WTC11 (cell line): ENCODE measurements around the gene REG4. TPM values are rescaled to one million over a fixed set of nuclear protein-coding genes. Genes with fewer than 3 reads are reported as not detected.

Experiments used
- ATAC-seq: fragments of 200-7000 bp; cut with Tn5 transposase; 2 replicates; pipeline ENCODE4 v1.10.0; 2021; ENCODE audit warnings: mild to moderate bottlenecking, moderate library complexity
- CTCF ChIA-PET: fragments of 300-600 bp; sonication (Branson Sonifier 250); formaldehyde crosslinking; loops from one replicate; lab custom pipeline; 2021; ENCODE audit warnings: antibody characterized with exemption; lab: Charles Lee
- POLR2A ChIA-PET: fragments of 350-600 bp; sonication (Branson Sonifier 250); formaldehyde crosslinking; loops from one replicate; lab custom pipeline; 2021; ENCODE audit warnings: antibody characterized with exemption; lab: Charles Lee
- DNase-seq: peaks from one replicate; pipeline ENCODE4 v3.0.0; 2021; ENCODE audit warnings: low spot score
- H3K27ac Mint-ChIP-seq: 2 replicates; pipeline ENCODE4 v1.8.0; 2021; ENCODE audit warnings: mixed read lengths
- H3K27me3 Mint-ChIP-seq: 2 replicates; pipeline ENCODE4 v1.8.0; 2021; ENCODE audit warnings: low read depth, mild to moderate bottlenecking, moderate library complexity, mixed read lengths
- H3K36me3 Mint-ChIP-seq: 2 replicates; pipeline ENCODE4 v1.8.0; 2021; ENCODE audit warnings: mixed read lengths
- H3K4me1 Mint-ChIP-seq: 2 replicates; pipeline ENCODE4 v1.8.0; 2022; ENCODE audit warnings: mixed read lengths
- H3K4me3 Mint-ChIP-seq: 2 replicates; pipeline ENCODE4 v1.8.0; 2021; ENCODE audit warnings: mild to moderate bottlenecking, moderate library complexity, mixed read lengths
- H3K9me3 Mint-ChIP-seq: 2 replicates; pipeline ENCODE4 v1.8.0; 2021; ENCODE audit warnings: mixed read lengths
- EMX1 ChIP-seq: fragments of 250-450 bp; sonication (Bioruptor Pico); IDR thresholded peaks from 2 replicates; pipeline ENCODE4 v1.8.0; 2021; ENCODE audit warnings: mild to moderate bottlenecking
- ETV6 ChIP-seq: sonication (generic); formaldehyde crosslinking; IDR thresholded peaks from 2 replicates; pipeline ENCODE4 v1.8.1; 2022; ENCODE audit warnings: mild to moderate bottlenecking, missing genetic modification reagents
- HMGA2 ChIP-seq: fragments of 250-450 bp; sonication (Bioruptor Pico); IDR thresholded peaks from 2 replicates; pipeline ENCODE4 v1.4.0; 2021; ENCODE audit warnings: mild to moderate bottlenecking, moderate library complexity
- JAZF1 ChIP-seq: fragments of 250-450 bp; sonication (Bioruptor Pico); IDR thresholded peaks from 2 replicates; pipeline ENCODE4 v1.9.0; 2021; ENCODE audit warnings: moderate library complexity, mild to moderate bottlenecking, inconsistent platforms
- JUN ChIP-seq: sonication (generic); formaldehyde crosslinking; IDR thresholded peaks from 2 replicates; pipeline ENCODE4 v1.8.0; 2023; ENCODE audit warnings: mild to moderate bottlenecking, missing genetic modification reagents
- KAT7 ChIP-seq: sonication (generic); formaldehyde crosslinking; IDR thresholded peaks from 2 replicates; pipeline ENCODE4 v1.8.1; 2023; ENCODE audit warnings: missing genetic modification reagents, mild to moderate bottlenecking, borderline replicate concordance
- MYBL2 ChIP-seq: sonication (generic); formaldehyde crosslinking; IDR thresholded peaks from 2 replicates; pipeline ENCODE4 v1.8.1; 2023; ENCODE audit warnings: mild to moderate bottlenecking, moderate library complexity, missing genetic modification reagents
- NFATC4 ChIP-seq: fragments of 250-450 bp; sonication (Bioruptor Pico); IDR thresholded peaks from 2 replicates; pipeline ENCODE4 v1.9.0; 2021; ENCODE audit warnings: mild to moderate bottlenecking
- NR2C2 ChIP-seq: sonication (generic); formaldehyde crosslinking; IDR thresholded peaks from 2 replicates; pipeline ENCODE4 v1.8.0; 2022; ENCODE audit warnings: mild to moderate bottlenecking, missing genetic modification reagents
- NR3C1 ChIP-seq: sonication (generic); formaldehyde crosslinking; conservative IDR thresholded peaks from 2 replicates; pipeline ENCODE4 v1.8.1; 2023; ENCODE audit warnings: low read depth, mild to moderate bottlenecking, missing genetic modification reagents
- SP1 ChIP-seq: sonication (generic); formaldehyde crosslinking; conservative IDR thresholded peaks from 2 replicates; pipeline ENCODE4 v1.8.1; 2022; ENCODE audit warnings: missing genetic modification reagents
- TCF7 ChIP-seq: sonication (generic); formaldehyde crosslinking; IDR thresholded peaks from 2 replicates; pipeline ENCODE4 v1.8.0; 2022; ENCODE audit warnings: mild to moderate bottlenecking, low read depth, missing genetic modification reagents, moderate library complexity
- TEAD4 ChIP-seq: sonication (generic); formaldehyde crosslinking; IDR thresholded peaks from 2 replicates; pipeline ENCODE4 v1.8.0; 2022; ENCODE audit warnings: mild to moderate bottlenecking, missing genetic modification reagents
- ZBTB21 ChIP-seq: sonication (generic); formaldehyde crosslinking; IDR thresholded peaks from 2 replicates; pipeline ENCODE4 v1.8.1; 2023; ENCODE audit warnings: mild to moderate bottlenecking, missing genetic modification reagents, borderline replicate concordance
- total RNA-seq: library from RNA; stranded (reverse); gene quantifications from 3 replicates; pipeline ENCODE4 v1.2.3, GENCODE V29; 2021
- TF ChIP-seq, protein P1 (sequence below): fragments of 200-600 bp; IDR thresholded peaks from 2 replicates; pipeline ENCODE4 v1.8.0; 2022; ENCODE audit warnings: antibody characterized with exemption
- TF ChIP-seq, protein P2 (sequence below): sonication (generic); formaldehyde crosslinking; IDR thresholded peaks from 2 replicates; pipeline ENCODE4 v1.8.1; 2023; ENCODE audit warnings: mild to moderate bottlenecking, missing genetic modification reagents
- TF ChIP-seq, protein P3 (sequence below): sonication (generic); formaldehyde crosslinking; IDR thresholded peaks from 2 replicates; pipeline ENCODE4 v1.8.0; 2022; ENCODE audit warnings: mild to moderate bottlenecking, missing genetic modification reagents
- TF ChIP-seq, protein P4 (sequence below): sonication (generic); formaldehyde crosslinking; IDR thresholded peaks from 2 replicates; pipeline ENCODE4 v1.8.1; 2022; ENCODE audit warnings: low read depth, missing genetic modification reagents, borderline replicate concordance
- TF ChIP-seq, protein P5 (sequence below): sonication (generic); formaldehyde crosslinking; IDR thresholded peaks from 2 replicates; pipeline ENCODE4 v1.8.1; 2022; ENCODE audit warnings: missing genetic modification reagents, borderline replicate concordance

Gene REG4
- total RNA-seq, 1 experiment from 2014 or later: 0.31 TPM

DNA sequence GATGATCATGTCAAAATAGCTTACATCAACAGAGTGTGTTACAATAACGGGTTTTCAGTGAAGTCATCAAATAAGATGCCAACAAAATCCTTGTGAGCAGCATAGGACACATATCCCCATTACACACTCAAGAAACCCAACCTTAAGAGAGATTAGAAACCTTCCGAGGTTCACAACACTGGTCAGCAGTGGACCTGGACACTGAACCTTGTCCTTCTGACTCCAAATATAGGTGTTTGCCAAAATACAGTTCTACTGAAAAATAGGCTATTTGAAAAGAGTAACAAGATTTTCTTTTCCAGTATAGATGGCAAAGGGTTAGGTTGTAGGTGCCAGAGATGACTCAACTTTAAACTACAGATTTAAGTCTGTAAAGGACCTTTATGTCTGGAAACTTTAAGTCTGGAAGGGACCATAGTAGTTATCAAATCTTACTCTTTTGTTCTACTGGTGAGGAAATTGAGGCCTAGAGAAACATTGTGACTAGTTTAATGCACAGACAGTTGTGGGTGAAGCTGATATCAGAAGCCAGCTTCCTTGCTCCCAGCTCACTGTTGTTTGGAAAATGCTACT, 811 bp upstream of the REG4 start:
- H3K9me3 Mint-ChIP-seq: no peaks in the 10 kb centered on the region
- CTCF ChIA-PET: interaction anchor here (0.8 to 1.5 kb wide), 2 partner anchors 59 to 69 kb away, joined by 3 to 4 read pairs; no protein-coding TSS in a partner anchor

DNA sequence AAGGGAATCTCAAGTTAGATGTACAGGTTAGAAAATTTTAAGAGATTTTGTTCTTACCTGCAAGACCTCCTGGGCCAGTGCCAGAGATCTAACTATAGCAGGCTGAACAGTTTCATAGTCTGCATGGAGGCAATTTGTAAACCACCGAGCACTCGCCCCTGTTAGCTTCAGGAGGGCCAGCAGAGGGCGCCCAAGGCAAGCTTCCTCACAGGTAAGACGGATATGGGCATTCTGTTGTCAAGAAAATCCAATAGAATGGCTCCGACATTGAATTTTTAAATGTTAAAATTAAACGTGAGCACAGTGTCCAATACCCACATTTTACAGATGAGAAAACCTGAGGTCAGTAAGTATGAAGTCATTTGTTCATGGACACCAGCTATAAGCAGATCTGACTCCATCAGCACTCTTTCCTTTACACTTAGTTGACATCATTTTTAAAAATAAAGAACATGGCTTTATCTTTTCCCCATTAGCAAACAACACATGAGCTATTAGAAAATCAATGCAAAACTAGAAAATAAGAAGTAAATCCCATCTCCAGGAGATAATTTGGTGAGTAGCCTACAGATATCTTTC, 2.2 kb downstream of the REG4 start:
- ChIA-PET CTCF (interaction anchor here (0.6 to 2.1 kb wide), 35 partner anchors 9 to 333 kb away, joined by 3 to 21 read pairs (median 4); partner anchors contain the start of gene ADAM30), POLR2A (no interaction called here)
- peak; percentile 74 for DNase-seq
- 0 out of 2 replicates have a peak, but pooled peaks cover 3% of the 10 kb centered on the region for H3K4me1 Mint-ChIP-seq
- ATAC-seq: peak; percentile 96
- H3K27me3 Mint-ChIP-seq: no peaks in the 10 kb centered on the region
- no peaks in the 10 kb centered on the region for H3K36me3 Mint-ChIP-seq
- TF ChIP-seq, protein P1, sequence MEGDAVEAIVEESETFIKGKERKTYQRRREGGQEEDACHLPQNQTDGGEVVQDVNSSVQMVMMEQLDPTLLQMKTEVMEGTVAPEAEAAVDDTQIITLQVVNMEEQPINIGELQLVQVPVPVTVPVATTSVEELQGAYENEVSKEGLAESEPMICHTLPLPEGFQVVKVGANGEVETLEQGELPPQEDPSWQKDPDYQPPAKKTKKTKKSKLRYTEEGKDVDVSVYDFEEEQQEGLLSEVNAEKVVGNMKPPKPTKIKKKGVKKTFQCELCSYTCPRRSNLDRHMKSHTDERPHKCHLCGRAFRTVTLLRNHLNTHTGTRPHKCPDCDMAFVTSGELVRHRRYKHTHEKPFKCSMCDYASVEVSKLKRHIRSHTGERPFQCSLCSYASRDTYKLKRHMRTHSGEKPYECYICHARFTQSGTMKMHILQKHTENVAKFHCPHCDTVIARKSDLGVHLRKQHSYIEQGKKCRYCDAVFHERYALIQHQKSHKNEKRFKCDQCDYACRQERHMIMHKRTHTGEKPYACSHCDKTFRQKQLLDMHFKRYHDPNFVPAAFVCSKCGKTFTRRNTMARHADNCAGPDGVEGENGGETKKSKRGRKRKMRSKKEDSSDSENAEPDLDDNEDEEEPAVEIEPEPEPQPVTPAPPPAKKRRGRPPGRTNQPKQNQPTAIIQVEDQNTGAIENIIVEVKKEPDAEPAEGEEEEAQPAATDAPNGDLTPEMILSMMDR: peak; percentile 78
- no peak for TF ChIP-seq EMX1 (CRISPR knock-in tag)
- H3K4me3 Mint-ChIP-seq: no peak overlapping the region
- no peaks in the 10 kb centered on the region for H3K9me3 Mint-ChIP-seq
- H3K27ac Mint-ChIP-seq: no peak overlapping the region

More for the DNA sequence above, 811 bp upstream of the REG4 start:
- Mint-ChIP-seq H3K4me1 (0 out of 2 replicates have a peak, but pooled peaks cover 3% of the 10 kb centered on the region), H3K4me3 (no peak overlapping the region), H3K36me3 (no peaks in the 10 kb centered on the region), H3K27ac (no peak overlapping the region), H3K27me3 (no peaks in the 10 kb centered on the region; the same call in 1 of the 2 replicates)
- TF ChIP-seq ETV6 (CRISPR knock-in tag) (no peak), NR2C2 (CRISPR knock-in tag) (no peak), NR3C1 (CRISPR knock-in tag) (no peak), JAZF1 (no peak), MYBL2 (no peak), JUN (CRISPR knock-in tag) (no peak), SP1 (CRISPR knock-in tag) (no peak), TEAD4 (CRISPR knock-in tag) (no peak), ZBTB21 (no peak)
- TF ChIP-seq, protein P2, sequence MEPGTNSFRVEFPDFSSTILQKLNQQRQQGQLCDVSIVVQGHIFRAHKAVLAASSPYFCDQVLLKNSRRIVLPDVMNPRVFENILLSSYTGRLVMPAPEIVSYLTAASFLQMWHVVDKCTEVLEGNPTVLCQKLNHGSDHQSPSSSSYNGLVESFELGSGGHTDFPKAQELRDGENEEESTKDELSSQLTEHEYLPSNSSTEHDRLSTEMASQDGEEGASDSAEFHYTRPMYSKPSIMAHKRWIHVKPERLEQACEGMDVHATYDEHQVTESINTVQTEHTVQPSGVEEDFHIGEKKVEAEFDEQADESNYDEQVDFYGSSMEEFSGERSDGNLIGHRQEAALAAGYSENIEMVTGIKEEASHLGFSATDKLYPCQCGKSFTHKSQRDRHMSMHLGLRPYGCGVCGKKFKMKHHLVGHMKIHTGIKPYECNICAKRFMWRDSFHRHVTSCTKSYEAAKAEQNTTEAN (CRISPR knock-in tag): no peak
- TF ChIP-seq, protein P3, sequence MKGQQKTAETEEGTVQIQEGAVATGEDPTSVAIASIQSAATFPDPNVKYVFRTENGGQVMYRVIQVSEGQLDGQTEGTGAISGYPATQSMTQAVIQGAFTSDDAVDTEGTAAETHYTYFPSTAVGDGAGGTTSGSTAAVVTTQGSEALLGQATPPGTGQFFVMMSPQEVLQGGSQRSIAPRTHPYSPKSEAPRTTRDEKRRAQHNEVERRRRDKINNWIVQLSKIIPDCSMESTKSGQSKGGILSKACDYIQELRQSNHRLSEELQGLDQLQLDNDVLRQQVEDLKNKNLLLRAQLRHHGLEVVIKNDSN (CRISPR knock-in tag): no peak
- TF ChIP-seq, protein P4, sequence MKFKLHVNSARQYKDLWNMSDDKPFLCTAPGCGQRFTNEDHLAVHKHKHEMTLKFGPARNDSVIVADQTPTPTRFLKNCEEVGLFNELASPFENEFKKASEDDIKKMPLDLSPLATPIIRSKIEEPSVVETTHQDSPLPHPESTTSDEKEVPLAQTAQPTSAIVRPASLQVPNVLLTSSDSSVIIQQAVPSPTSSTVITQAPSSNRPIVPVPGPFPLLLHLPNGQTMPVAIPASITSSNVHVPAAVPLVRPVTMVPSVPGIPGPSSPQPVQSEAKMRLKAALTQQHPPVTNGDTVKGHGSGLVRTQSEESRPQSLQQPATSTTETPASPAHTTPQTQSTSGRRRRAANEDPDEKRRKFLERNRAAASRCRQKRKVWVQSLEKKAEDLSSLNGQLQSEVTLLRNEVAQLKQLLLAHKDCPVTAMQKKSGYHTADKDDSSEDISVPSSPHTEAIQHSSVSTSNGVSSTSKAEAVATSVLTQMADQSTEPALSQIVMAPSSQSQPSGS (CRISPR knock-in tag): no peak
- POLR2A ChIA-PET: no interaction called here
- DNase-seq (no peak), ATAC-seq (no peak)

DNA sequence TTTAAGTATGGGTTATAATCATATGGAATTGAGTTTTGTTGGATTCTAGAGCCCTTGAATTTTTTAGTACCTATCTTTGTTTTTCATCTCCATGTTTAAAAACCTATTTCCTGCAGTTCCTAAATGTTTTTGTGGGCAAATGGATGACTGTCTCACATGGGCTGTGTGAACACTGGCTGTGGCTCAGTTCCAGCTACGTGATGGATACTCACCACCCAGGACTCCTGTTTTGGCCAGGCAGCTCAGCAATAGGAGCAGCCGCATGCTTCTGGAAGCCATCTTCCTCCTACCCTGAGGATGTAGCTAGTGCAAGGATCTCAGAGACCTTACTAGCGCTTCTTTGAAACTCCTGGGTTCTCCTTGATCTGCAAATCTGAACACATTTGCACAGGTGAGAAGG, 2.8 kb downstream of the REG4 start:
- no peak overlapping the region for H3K27ac Mint-ChIP-seq
- ChIA-PET POLR2A (no interaction called here), CTCF (interaction anchor here (0.6 to 2.1 kb wide), 34 partner anchors 8 to 333 kb away, joined by 3 to 21 read pairs (median 4); partner anchors contain the start of gene ADAM30)
- H3K9me3 Mint-ChIP-seq: no peaks in the 10 kb centered on the region
- DNase-seq (no peak), ATAC-seq (no peak)
- 0 out of 2 replicates have a peak, but pooled peaks cover 3% of the 10 kb centered on the region for H3K4me1 Mint-ChIP-seq
- TF ChIP-seq NFATC4 (CRISPR knock-in tag) (no peak), KAT7 (CRISPR knock-in tag) (no peak), HMGA2 (no peak), TCF7 (CRISPR knock-in tag) (no peak)
- TF ChIP-seq, protein P5, sequence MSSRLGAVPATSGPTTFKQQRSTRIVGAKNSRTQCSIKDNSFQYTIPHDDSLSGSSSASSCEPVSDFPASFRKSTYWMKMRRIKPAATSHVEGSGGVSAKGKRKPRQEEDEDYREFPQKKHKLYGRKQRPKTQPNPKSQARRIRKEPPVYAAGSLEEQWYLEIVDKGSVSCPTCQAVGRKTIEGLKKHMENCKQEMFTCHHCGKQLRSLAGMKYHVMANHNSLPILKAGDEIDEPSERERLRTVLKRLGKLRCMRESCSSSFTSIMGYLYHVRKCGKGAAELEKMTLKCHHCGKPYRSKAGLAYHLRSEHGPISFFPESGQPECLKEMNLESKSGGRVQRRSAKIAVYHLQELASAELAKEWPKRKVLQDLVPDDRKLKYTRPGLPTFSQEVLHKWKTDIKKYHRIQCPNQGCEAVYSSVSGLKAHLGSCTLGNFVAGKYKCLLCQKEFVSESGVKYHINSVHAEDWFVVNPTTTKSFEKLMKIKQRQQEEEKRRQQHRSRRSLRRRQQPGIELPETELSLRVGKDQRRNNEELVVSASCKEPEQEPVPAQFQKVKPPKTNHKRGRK (CRISPR knock-in tag): no peak
- H3K27me3 Mint-ChIP-seq: no peaks in the 10 kb centered on the region; the same call in 1 of the 2 replicates
- no peak overlapping the region for H3K4me3 Mint-ChIP-seq
- H3K36me3 Mint-ChIP-seq: no peaks in the 10 kb centered on the region
